HL-60 (cell line): ENCODE data around the gene KLHDC8A.

Source experiments
- GABPA ChIP-seq: IDR thresholded peaks from 2 replicates; pipeline ENCODE4 v1.6.1; 2012; ENCODE audit warnings: low read depth
- TF ChIP-seq, protein P1 (sequence below): IDR thresholded peaks from one replicate; pipeline ENCODE4 v1.5.1; 2011; ENCODE audit warnings: low read length, control low read depth, inconsistent platforms; ENCODE audit not compliant: insufficient read depth
- TF ChIP-seq, protein P2 (sequence below): IDR thresholded peaks from 2 replicates; pipeline ENCODE4 v1.6.1; 2012; ENCODE audit warnings: low read depth; ENCODE audit not compliant: insufficient replicate concordance

DNA sequence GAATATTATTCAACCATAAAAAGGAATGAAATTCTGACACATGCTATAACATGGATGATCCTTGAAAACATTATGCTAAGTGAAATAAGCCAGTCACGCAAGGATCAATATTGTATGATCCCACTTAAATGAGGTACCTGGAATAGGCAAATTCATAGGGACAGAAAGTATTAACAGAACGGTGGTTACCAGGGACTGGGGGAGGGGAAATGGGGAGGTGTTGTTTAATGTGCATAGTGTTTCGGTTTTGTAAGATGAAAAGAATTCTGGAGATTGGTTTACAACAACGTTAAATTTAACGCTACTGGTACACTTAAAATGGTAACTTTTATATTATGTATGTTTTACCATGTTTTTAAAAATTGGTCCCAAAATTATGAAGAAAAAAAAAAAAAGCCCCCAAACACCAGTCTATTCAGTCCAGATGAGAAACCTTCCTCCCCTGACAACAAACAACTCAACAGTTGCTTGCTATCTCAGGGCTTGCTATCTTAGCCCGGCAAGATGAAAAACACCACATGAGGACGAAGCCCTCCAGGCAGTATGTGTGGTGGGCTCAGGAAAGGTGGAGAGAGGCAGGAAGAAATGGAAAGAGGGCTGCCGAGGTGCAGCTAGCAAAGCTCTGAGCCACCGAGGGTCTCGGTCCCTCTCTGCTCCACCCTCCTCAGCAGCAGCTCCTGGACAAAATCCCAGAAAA, 43.7 kb downstream of the KLHDC8A start:
- TF ChIP-seq, protein P1, sequence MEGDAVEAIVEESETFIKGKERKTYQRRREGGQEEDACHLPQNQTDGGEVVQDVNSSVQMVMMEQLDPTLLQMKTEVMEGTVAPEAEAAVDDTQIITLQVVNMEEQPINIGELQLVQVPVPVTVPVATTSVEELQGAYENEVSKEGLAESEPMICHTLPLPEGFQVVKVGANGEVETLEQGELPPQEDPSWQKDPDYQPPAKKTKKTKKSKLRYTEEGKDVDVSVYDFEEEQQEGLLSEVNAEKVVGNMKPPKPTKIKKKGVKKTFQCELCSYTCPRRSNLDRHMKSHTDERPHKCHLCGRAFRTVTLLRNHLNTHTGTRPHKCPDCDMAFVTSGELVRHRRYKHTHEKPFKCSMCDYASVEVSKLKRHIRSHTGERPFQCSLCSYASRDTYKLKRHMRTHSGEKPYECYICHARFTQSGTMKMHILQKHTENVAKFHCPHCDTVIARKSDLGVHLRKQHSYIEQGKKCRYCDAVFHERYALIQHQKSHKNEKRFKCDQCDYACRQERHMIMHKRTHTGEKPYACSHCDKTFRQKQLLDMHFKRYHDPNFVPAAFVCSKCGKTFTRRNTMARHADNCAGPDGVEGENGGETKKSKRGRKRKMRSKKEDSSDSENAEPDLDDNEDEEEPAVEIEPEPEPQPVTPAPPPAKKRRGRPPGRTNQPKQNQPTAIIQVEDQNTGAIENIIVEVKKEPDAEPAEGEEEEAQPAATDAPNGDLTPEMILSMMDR, result no peak
- TF ChIP-seq, protein P2, sequence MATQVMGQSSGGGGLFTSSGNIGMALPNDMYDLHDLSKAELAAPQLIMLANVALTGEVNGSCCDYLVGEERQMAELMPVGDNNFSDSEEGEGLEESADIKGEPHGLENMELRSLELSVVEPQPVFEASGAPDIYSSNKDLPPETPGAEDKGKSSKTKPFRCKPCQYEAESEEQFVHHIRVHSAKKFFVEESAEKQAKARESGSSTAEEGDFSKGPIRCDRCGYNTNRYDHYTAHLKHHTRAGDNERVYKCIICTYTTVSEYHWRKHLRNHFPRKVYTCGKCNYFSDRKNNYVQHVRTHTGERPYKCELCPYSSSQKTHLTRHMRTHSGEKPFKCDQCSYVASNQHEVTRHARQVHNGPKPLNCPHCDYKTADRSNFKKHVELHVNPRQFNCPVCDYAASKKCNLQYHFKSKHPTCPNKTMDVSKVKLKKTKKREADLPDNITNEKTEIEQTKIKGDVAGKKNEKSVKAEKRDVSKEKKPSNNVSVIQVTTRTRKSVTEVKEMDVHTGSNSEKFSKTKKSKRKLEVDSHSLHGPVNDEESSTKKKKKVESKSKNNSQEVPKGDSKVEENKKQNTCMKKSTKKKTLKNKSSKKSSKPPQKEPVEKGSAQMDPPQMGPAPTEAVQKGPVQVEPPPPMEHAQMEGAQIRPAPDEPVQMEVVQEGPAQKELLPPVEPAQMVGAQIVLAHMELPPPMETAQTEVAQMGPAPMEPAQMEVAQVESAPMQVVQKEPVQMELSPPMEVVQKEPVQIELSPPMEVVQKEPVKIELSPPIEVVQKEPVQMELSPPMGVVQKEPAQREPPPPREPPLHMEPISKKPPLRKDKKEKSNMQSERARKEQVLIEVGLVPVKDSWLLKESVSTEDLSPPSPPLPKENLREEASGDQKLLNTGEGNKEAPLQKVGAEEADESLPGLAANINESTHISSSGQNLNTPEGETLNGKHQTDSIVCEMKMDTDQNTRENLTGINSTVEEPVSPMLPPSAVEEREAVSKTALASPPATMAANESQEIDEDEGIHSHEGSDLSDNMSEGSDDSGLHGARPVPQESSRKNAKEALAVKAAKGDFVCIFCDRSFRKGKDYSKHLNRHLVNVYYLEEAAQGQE, result no peak
- no peak for TF ChIP-seq GABPA
